ENCODE measurements around the gene DCX. TPM values are rescaled to one million over a fixed set of nuclear protein-coding genes. Genes with fewer than 3 reads are reported as not detected.

The DCX gene
- 0.18 TPM for polyA plus RNA-seq (2013, experiment 1 of 2; ENCODE audit: insufficient read length)
- 0.04 TPM for polyA plus RNA-seq (2013, experiment 2 of 2; ENCODE audit: insufficient read length)

DNA sequence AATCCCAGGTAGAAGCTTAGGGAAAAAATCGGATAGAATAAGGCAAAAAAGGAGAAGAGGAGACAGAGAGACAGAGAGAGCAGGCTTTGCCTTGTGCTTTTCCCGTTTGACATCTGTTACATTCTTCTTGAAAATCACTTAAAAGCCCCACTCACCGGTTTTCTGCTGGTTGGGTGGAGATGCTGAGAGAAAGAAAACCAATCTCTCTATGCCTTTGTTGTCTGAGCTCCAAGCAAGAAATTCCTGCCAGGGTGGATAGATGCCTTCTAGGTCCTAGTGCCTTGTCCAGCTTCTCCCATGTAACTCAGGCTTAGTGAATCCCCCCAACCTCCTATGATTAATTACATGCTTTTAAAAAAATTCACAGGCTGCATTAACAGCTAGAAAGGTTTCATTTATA lies at the start of gene DCX:
DCX (minus strand) TSS at position 210 of the 400 bp plus-strand sequence. CDS start 1,794 bp downstream, outside the sequence.
- DNase-seq, result no peak

GRCh38 chrX:111460607-111461006 lies 48.6 kb upstream of the DCX start:
- DNase-seq, result no peak

DNA sequence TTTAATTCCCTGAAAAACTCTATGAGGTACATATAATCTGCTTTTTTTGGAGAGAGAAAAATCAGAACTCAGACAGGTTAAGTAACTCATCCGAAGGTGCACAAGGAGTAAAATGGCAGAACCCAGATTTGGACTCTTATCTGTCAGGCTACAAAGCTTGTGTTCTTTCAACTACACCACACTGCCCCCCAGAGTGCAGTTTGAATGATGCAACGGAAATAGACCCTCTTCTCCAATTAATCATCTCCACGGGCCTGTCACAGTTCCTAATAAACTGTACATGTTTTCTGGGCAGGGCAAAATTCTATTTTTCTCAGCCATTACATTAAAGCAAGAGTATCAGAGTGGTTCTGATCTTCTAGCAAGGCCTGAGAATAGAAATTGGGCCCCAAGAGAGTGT lies 35.3 kb upstream of the DCX start:
- DNase-seq, result no peak

- DNase-seq, result peak; percentile 39
Observed at GRCh38 chrX:111445485-111445884, 33.5 kb upstream of the DCX start.

DNA sequence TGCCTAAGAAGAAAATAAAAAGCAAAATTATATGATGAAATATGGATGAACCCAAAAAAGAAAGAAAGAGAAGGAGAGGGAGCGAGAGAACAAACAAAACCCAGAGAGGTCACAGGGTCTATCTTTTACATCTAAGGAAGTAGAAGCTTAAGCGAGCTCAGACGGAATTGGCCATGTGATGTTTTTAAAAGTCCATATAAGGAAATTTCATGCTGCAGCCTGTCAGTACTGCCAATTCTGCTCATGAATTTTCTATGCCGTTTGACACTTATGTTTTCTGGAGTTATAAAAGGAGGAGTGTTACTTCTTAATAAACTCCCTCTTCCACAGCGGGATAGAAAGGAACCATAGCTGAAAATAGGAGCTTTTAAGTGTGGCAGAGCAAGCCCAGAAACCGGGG lies 32.9 kb upstream of the DCX start:
- DNase-seq, result no peak

DNA sequence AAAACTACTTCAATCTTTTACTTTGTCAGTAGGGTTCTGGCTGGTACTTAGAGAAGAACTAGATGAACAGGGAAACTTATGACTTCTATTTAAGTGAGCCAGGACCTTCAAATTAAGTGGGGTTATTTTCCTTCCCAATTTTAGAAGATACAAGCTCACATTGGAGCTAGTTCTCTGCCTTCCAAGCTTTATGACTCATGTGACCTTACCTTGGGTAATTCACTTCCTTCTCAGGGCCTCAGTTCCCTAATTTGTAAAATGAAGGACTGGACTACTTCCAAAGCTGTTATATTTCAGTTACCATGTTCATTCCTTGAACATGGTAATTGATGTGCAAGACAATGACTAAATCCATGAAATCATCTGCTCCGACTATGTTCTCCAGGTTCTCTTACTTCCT lies 32.0 kb upstream of the DCX start:
- DNase-seq, result no peak

DNA sequence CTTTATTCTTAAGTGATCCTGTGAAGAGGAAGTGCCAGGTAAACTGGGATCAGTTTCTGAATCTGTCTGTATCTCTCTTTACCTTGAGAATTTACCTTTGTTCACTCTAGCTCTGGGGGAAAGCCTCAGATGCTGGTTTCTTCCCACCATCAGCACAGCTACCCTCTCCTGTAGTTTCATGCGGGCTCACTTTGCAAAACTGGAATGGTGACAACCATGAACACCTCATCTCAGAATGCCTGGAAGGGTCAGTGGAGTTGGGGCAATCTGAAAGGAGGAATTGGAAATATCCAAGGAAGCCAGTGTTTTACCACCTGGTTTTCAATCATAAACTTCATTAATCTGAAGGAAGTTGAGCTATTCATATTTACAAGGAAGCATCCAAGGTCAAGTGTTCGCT lies 30.8 kb upstream of the DCX start:
- DNase-seq, result no peak

GRCh38 chrX:111435469-111435868 lies 23.5 kb upstream of the DCX start:
- no peak for DNase-seq

GRCh38 chrX:111431001-111431400 lies 19.0 kb upstream of the DCX start:
- DNase-seq, result no peak

- DNase-seq, result no peak
Observed at GRCh38 chrX:111411557-111411956, 435 bp downstream of the DCX start.

- DNase-seq, result no peak
Observed at GRCh38 chrX:111410590-111411078, 1.4 kb downstream of the DCX start.

DNA sequence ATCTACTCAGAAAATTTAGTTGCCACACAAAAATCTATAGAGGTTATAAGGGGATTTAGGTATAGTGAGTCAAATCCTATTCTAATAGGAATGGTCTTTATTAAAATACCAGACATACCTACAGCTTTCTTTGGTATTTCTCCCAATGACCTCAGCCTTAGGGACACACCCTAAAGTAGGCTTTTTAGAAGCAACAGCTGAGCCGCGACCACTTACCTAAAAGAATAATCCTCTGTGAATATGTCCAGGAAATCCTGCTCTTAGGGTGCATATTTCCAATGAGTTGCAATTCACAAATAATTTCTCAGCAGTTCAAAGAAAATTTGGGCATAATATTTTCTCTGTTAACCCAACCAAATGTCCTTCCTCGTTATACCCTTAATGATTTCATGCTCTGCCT lies 2.7 kb downstream of the DCX start:
- DNase-seq, result no peak

- DNase-seq, result no peak
Observed at GRCh38 chrX:111407948-111408347, 4.0 kb downstream of the DCX start.

DNA sequence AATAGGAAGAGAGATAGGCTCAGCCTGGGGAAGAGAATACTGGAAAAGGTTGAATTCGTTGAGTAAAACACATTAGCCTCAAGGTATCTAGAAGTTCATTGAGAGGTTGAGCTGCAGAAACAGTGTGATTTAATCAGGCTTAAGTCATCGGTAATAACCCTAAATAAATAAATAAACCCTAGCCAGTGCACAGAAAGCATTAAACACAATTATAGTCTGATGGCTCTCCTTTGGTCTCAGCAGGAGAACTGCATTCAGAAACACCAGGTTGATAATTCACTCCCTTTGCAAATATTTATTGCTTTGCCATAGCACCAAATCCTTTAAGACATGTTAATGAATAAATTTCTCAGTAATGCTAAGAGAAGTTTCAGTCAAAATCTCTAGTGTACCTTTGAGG lies 9.6 kb downstream of the DCX start:
- DNase-seq, result no peak

GRCh38 chrX:111395149-111395548 lies 16.8 kb downstream of the DCX start:
- DNase-seq, result no peak

DNA sequence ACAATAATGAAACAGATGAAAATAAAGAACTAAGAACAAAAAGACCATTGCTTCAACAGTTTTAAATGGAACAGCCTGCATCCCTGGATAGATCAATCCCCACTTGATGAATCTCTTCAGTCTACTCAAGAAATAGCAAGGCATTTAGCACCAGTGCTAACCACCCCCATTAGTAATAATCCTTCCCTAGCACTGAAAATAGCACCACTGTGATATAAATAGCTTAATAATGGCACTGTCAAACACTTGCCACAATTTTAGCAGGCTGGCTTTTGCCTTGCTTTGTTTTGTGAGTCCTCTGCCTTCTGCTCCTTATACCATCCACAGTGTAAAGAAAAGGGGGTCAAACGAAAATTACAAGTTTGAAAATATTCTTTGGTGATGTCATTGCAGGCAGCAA lies 17.4 kb downstream of the DCX start:
- DNase-seq, result no peak

DNA sequence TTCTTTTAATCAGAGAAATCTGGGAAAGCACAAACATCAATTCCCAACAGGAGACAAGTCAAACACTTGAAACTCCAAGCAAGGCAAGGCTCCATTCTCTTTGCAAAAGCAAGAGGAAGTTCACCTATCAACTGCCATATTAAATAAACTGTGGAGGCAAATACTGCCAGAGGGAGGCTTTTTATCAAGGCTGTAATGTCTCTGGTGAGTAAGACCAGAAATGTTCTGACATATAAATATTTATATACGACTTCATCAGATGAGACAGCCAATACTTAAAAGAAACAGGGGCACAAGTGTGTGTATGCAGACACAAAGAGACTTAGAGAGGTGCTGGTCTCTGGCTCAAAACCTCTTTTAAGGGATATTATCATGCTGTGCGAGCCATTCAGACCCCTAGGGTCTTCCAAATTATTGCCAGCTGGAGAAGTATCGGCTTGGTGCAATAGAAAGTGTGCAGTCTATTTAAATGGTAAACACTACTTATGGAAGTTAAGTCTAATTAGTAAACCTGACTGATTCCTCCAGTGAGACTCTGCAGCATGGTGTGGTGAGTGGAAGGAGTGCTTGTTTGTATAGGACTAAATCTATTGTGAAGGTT lies 24.4 kb downstream of the DCX start:
- no peak for DNase-seq

- DNase-seq, result no peak
Observed at GRCh38 chrX:111386615-111387233, 25.3 kb downstream of the DCX start.

DNA sequence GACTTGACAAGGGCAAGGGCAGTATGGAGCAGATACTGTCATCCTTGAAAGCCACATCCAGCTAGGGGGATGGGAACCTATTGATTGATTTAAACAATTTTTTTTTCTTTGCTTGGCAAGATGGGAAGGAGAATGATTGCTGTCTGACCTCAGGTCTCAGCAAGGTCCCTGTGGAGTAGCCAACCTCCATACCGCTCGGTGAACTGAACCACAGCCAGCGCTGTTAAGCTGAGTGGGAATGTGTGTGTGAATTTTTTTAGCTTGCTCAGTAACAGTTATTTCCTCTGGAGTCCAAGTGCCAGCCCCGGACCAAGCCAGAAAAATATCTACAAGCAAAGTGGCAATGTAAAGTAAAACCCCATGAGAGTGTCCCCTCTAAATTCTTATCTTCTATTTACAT lies 25.9 kb downstream of the DCX start:
- no peak for DNase-seq

GRCh38 chrX:111382277-111382676 lies 29.7 kb downstream of the DCX start:
- no peak for DNase-seq

DNA sequence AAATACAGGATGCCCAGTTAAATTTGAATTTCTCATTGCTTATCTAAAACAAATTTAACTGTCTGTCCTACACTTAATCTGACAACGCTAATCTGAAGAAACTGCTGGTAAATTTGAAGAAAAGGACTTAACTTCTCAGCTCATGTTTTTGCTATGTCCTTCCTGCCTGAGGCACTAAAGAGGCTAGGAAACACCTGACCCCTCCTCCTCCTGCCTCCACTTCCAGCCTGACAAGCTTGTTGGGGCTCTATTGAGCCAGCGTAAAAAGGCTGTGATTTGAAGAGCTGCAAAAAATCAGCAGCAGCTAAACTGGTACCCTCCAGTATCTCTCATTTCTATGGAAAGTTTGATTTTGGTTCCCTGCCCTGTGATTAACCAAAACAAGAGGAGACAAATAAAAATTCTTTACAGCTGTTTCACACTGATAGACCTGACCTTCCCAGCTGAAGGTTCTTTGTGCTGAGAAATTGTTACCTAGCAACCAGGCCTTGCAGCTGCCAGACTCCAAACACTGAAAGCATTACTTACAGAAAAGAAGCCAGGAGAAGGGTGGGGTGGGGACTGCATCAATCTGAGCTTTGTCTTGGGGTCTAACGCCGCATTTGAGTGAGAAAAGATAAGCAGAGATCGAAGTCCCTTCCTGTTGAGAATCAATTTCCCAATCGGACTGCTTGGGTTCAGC lies 35.0 kb downstream of the DCX start:
- DNase-seq, result no peak

GRCh38 chrX:111376486-111376885 lies 35.5 kb downstream of the DCX start:
- no peak for DNase-seq

DNA sequence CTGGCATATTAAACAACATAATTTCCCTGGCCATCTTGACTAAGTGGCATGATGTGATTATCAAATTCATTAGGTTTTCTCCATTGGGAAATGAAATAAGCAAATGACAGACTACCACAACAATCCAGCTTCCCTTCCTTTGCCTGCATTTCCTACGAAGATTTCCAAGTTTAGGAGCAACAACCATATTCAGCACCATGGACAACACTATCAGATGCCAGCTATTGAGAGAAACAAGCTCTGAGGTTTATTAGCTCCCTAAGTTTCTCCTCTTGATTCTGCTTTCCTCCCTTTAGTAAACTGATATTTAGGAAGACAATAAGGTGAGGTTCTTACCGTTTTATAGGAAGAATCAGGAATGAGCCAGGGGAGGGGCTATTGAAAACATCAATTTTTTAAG lies 36.2 kb downstream of the DCX start:
- DNase-seq, result no peak

GRCh38 chrX:111372086-111372485 lies 39.9 kb downstream of the DCX start:
- no peak for DNase-seq
